Nephron (organoid): ENCODE measurements around the gene PLAAT2.

Experiments
- H3K27ac Mint-ChIP-seq, 3 experiments: 2 replicates each; pipeline ENCODE4 v1.8.0; 2020; ENCODE audit warnings: mixed read lengths in 3 of 3, mild to moderate bottlenecking in 2 of 3, moderate library complexity in 1 of 3
- H3K27me3 Mint-ChIP-seq: 2 replicates; pipeline ENCODE4 v1.8.0; 2021; ENCODE audit warnings: low read depth, mild to moderate bottlenecking, moderate library complexity, mixed read lengths
- H3K36me3 Mint-ChIP-seq: 2 replicates; pipeline ENCODE4 v1.8.0; 2020; ENCODE audit warnings: low read depth, mixed read lengths
- H3K4me1 Mint-ChIP-seq: 2 replicates; pipeline ENCODE4 v1.8.0; 2020; ENCODE audit warnings: mixed read lengths
- H3K4me3 Mint-ChIP-seq, 3 experiments: 2 replicates each; pipeline ENCODE4 v1.8.0; 2020; ENCODE audit warnings: mild to moderate bottlenecking in 3 of 3, mixed read lengths in 3 of 3, moderate library complexity in 2 of 3
- H3K9me3 Mint-ChIP-seq: 2 replicates; pipeline ENCODE4 v1.8.0; 2020; ENCODE audit warnings: mixed read lengths
- TF ChIP-seq, protein P1 (sequence below), 3 experiments: fragments of 200-600 bp; sonication (generic); IDR thresholded peaks; one replicate each; pipeline ENCODE4 v1.5.0; 2021; ENCODE audit warnings: antibody characterized with exemption in 3 of 3; ENCODE audit not compliant: unreplicated experiment in 3 of 3

The PLAAT2 gene

GRCh38 chr11:63563201-63564055 is at the start of gene PLAAT2:
Gene PLAAT2 (minus strand): TSS chr11:63563379. CDS start chr11:63563324, 55 bp downstream.
- TF ChIP-seq, protein P1, sequence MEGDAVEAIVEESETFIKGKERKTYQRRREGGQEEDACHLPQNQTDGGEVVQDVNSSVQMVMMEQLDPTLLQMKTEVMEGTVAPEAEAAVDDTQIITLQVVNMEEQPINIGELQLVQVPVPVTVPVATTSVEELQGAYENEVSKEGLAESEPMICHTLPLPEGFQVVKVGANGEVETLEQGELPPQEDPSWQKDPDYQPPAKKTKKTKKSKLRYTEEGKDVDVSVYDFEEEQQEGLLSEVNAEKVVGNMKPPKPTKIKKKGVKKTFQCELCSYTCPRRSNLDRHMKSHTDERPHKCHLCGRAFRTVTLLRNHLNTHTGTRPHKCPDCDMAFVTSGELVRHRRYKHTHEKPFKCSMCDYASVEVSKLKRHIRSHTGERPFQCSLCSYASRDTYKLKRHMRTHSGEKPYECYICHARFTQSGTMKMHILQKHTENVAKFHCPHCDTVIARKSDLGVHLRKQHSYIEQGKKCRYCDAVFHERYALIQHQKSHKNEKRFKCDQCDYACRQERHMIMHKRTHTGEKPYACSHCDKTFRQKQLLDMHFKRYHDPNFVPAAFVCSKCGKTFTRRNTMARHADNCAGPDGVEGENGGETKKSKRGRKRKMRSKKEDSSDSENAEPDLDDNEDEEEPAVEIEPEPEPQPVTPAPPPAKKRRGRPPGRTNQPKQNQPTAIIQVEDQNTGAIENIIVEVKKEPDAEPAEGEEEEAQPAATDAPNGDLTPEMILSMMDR (IDR thresholded peaks at IDR 0.05; ENCODE audit: unreplicated experiment in 3 of 3): no peak
- H3K27me3 Mint-ChIP-seq: peaks cover 3% of the 10 kb centered on the region

GRCh38 chr11:63612181-63612580 is 49.0 kb upstream of the PLAAT2 start:
- no peaks in the 10 kb centered on the region for H3K9me3 Mint-ChIP-seq
- H3K36me3 Mint-ChIP-seq: no peaks in the 10 kb centered on the region
- H3K4me3 Mint-ChIP-seq: no peak overlapping the region
- peaks cover 25% of the 10 kb centered on the region for H3K4me1 Mint-ChIP-seq
- H3K27me3 Mint-ChIP-seq: peaks cover 42% of the 10 kb centered on the region
- TF ChIP-seq, protein P1 (IDR thresholded peaks at IDR 0.05; ENCODE audit: unreplicated experiment in 3 of 3): no peak
- H3K27ac Mint-ChIP-seq: no peak overlapping the region

More at GRCh38 chr11:63563201-63564055, at the start of gene PLAAT2:
- peak within 1 kb of the TSS in 2 of 3 experiments; percentile 44 to 78 for H3K27ac Mint-ChIP-seq
- peaks cover 17% of the 10 kb centered on the region for H3K4me1 Mint-ChIP-seq
- no peak within 1 kb of the TSS for H3K4me3 Mint-ChIP-seq
- no peaks in the 10 kb centered on the region for H3K36me3 Mint-ChIP-seq
- no peaks in the 10 kb centered on the region for H3K9me3 Mint-ChIP-seq

DNA sequence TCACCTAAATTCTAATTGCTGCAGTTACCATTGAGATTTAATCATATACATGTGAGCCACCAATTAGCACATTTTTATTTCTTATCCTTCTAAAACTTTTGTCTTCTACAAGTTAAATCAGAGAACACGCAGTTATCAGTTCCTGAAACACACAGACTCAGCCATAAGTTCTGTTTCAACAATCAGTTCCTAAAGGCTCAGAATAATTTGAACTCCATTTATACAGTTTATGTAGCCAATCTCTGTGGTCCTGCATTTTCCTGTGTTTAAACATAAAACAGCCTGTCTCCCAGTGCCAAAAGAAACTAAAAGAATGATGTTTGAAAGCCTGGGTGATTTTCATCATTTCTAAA is 48.2 kb upstream of the PLAAT2 start:
- Mint-ChIP-seq H3K4me1 (peaks cover 25% of the 10 kb centered on the region), H3K27me3 (peaks cover 47% of the 10 kb centered on the region), H3K36me3 (no peaks in the 10 kb centered on the region), H3K27ac (peak overlapping the region in 1 of 3 experiments; percentile 53), H3K9me3 (no peaks in the 10 kb centered on the region), H3K4me3 (no peak overlapping the region)
- TF ChIP-seq, protein P1 (IDR thresholded peaks at IDR 0.05; ENCODE audit: unreplicated experiment in 3 of 3): no peak

GRCh38 chr11:63610604-63611394 is 47.6 kb upstream of the PLAAT2 start:
- no peaks in the 10 kb centered on the region for H3K36me3 Mint-ChIP-seq
- peak overlapping the region in 2 of 3 experiments; percentile 27 to 41 for H3K4me3 Mint-ChIP-seq
- peaks cover 25% of the 10 kb centered on the region for H3K4me1 Mint-ChIP-seq
- no peaks in the 10 kb centered on the region for H3K9me3 Mint-ChIP-seq
- peak overlapping the region in 1 of 3 experiments; percentile 53 for H3K27ac Mint-ChIP-seq
- H3K27me3 Mint-ChIP-seq: peaks cover 47% of the 10 kb centered on the region
- TF ChIP-seq, protein P1 (IDR thresholded peaks at IDR 0.05; ENCODE audit: unreplicated experiment in 3 of 3): no peak

GRCh38 chr11:63609971-63610580 is 46.9 kb upstream of the PLAAT2 start:
- Mint-ChIP-seq H3K27ac (peak overlapping the region in 1 of 3 experiments; percentile 26), H3K36me3 (no peaks in the 10 kb centered on the region), H3K4me1 (peaks cover 25% of the 10 kb centered on the region), H3K4me3 (peak overlapping the region in 1 of 3 experiments; percentile 27), H3K27me3 (peaks cover 47% of the 10 kb centered on the region), H3K9me3 (no peaks in the 10 kb centered on the region)
- TF ChIP-seq, protein P1 (IDR thresholded peaks at IDR 0.05; ENCODE audit: unreplicated experiment in 3 of 3): no peak
